ENCODE data around the gene HOXD4. TPM values are rescaled to one million over a fixed set of nuclear protein-coding genes. Genes with fewer than 3 reads are reported as not detected.

Gene HOXD4
- total RNA-seq, 1 donor from 2014 or later: 1.5 TPM

- DNase-seq: no peak
These were observed 11.5 kb upstream of the HOXD4 start for GRCh38 chr2:176139661-176140512.

GRCh38 chr2:176140513-176141317, 10.6 kb upstream of the HOXD4 start:
- DNase-seq: peak; percentile 92

GRCh38 chr2:176142281-176142680, 9.1 kb upstream of the HOXD4 start:
- DNase-seq: no peak

DNA sequence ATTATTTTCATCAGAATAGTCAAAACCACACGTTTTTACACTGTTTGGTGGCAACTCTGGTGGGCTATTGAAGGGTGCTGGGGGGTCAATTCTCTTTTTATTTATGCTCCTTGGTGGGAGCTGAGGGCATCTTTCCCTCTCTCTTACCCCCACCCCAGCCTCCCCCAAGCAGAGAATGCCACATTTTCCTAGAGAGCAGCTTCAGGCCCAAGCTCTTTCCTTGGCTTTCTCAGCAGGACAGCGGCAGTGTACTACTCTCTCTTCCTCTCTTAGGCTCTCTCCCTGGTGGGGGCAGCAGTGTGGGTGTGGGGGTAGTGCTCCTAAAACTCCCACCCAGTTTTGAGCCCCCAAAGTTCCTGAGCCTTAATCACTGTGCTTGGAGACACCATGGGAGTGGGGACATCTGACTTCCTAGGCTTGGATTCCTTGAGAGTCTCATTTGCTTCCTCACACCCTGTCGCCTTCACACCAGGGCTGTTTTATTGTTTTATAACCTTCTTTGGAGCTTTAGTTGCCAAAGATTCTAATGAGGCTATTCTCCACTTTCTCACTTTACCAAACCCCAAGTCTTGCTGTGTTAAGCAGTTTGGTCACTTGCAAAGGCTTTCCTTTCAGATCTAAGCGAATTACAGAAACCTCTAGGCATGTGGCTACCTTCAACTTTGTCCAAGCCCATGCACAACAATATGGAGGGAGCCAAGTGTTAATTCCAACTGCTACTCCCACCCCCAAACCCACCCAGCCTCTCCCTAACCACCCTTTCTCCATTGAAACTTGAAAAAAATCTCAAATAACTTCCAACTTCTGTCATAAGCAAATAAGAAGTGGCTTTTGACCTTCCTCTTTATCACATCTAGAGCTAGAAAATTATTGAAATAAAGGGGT, 6.0 kb upstream of the HOXD4 start:
- no peak for DNase-seq

DNA sequence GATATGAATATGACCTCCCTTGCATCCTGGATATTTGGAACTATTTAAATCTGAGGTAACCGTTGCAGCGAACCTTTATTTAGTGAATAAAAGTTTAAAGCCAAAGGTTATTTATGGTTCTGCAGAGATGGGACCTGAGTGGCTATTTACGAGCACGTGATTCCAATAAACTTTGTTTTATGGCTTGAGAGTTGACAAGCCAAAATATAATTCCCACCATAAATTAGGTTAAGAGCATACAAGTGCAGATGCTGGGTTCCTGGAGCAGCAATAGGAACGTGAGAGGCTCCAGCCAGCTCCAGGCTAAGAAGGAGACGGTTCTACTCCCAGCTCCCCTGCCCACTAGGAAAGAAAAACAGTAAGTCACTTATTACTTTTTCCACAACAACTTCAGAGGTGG, 5.2 kb upstream of the HOXD4 start:
- DNase-seq: no peak

DNA sequence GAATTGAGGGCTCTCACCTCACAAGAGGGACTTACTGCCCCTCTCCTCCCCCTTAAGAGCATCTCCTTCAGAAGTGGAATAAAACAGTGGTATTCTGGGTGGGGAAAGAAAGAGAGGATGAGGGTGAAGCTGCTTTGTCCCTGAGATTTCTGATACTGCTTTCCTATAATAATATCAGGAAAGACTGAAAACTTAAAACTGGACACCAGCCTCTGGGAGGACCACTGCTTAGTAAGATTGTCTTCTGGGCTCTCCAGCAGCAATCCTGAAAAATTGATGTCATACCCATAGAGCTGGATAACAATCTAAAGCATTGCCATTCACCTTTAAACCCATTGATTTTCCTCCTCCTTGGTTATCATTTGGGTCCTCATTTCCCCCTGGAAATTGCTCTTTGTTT, 4.7 kb upstream of the HOXD4 start:
- DNase-seq: no peak

DNA sequence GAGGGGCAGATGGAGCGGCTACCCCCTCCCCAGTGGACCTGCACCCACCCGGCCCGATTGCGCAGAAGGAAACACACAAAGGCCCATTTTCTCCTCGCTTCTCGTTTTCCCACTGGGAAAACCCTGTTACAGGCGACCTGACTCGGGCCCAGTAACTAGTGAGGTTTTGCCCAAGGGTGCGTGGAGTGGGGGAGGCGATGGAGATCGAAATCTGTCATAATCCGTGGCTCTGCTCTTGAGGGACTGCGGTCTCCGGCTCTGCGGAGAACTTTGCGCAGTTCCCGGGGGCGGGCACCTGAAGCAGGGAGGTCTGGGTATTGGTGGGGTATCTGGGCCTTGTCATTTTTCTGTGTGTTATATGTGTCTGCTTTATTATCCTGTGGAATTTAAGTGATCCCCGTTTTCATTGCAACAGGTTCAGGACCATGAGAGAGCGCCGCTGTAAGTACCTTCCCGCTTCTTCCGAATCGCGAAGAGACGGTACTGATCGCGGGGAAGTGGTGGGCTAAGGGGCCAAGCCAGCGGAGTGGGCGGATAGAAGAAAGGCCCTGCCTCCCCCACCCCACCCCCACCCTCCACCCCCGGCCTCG, 4.0 kb upstream of the HOXD4 start:
- no peak for DNase-seq

DNA sequence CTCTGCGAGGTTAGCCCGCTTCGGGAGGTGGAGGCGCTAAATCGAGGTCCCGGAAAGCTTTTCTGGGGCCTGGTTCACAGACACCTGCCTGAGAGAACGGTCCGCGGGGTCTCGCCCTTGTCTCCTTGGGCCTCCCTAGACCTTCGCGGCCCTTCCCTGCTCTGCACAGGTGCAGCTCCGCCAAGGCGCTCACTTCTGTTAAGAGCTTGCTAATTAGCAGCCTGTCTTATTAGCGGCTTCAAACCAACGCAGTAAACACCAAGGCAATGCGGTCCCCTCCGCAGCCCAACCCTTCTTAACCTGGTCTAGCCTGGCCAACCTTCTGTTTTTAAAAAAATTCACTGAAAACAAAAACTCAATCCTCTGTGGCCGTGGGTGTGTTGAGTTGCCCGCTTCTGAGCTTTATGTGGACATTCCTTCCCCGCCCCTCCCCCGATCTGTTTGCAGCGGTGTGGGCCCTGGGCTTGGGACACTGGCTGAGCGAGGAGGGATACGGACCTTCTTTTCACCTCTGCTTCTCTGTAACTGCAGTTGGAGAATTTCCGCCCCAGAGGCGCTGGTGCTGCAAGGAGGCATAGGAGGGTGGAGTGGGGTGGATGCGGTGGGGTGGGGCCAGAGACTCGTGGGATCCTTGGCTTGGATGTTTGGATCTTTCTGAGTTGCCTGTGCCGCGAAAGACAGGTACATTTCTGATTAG, 3.4 kb upstream of the HOXD4 start:
- DNase-seq: no peak

- DNase-seq: no peak
These were observed 2.5 kb upstream of the HOXD4 start for GRCh38 chr2:176148751-176149421.

GRCh38 chr2:176149481-176149938, 1.8 kb upstream of the HOXD4 start:
- DNase-seq: no peak

- DNase-seq: no peak
These were observed 1.3 kb upstream of the HOXD4 start for GRCh38 chr2:176149939-176150583.

DNA sequence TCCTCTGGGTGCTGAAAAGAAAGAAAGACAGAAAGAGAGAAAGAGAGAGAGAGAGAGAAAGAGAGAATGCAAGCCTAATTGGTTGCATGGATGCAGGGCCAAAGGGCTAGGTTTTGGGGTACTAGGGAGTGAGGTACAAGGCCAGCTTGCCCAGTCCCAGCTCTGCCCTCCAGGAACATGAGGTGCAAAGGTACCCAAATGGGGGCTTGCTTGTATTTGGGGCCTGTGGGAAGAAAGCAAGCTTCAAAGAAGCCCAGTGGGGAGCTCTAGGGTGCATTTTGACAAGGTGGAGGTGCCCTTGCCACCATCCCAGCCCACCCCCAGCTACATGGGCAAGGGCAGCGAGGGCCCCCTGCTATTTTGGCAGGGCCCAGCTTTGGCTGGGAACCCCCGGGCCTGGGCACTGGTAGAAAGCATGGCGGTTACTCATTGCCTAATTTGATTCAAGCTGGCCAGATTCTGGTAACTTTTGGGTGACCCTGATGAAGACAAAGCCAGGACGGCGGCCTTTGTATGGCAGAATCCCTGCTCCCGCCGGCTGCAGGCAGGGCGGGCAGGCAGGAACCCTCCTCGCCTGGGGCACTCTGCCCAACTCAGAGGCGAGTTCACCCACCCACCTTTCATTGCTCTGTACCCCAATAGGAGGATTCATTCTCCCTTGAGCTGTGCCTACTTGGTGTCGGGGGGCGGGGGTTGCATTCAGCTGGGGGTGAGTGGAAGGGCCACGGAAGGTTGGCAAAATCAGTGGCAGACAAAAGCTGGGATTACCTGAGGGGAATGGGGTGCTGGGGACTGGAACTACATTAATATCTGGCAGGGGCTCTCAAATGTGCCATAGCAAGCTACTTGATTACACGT, 537 bp upstream of the HOXD4 start:
- no peak for DNase-seq

DNA sequence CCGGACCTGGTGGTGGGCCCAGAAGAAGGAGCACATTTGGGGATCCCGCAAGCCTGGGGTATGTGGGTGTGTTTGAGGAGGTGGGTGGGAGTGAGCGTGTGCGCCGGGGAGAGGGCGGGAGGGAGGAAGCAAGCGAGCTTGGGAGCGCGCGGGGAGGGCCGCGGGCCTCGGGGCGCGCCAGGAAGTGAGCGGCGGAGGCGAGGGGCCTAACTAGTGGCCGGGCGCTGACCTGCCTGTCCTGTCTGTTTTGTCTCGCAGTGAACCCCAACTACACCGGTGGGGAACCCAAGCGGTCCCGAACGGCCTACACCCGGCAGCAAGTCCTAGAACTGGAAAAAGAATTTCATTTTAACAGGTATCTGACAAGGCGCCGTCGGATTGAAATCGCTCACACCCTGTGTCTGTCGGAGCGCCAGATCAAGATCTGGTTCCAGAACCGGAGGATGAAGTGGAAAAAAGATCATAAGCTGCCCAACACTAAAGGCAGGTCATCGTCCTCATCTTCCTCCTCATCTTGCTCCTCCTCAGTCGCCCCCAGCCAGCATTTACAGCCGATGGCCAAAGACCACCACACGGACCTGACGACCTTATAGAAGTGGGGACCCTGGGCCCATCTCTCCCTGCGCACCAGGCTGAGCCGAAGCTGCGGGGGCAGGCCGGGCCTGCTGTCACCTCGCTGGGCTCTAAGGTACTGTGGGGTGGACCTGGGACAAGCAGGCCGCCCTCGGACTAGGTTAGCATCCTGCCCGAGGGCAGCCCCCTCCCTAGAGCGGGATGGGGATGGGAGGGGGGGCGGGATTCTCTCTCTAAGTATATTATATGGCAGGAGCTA, 1.2 kb downstream of the HOXD4 start:
- DNase-seq: no peak

DNA sequence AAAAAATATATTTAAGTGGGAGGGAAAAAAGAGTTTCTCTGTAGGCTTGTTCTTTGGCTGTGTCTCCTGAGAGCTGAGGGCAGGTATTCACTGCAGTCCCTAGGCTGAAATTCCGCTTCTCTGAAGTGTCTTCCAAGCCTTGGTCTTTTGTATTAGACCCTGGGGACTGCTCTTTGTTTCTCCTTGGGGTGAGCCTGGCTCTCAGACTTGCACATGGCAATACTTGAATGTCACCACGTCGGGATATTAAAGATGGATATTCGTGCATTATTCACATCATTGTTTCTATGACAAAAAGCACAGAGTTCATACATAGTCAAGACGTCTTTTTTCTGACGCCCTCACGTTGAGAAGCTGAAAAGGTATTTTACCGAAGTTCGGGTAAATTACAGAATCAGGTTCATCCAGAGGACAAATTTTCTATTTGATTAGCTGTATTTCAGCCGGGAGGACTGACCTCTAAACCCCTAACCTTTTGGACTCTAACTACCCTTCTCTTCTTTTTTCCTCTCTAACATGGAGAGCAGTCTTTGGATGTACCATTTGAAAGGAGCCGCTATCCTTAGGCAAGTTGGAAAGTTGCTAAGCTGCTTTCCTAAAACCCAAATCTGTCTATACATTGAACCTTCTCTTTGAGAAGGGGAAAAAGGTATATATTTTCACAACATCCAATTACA, 3.4 kb downstream of the HOXD4 start:
- no peak for DNase-seq

GRCh38 chr2:176155356-176156044, 4.2 kb downstream of the HOXD4 start:
- DNase-seq: no peak

- DNase-seq: no peak
These were observed 5.0 kb downstream of the HOXD4 start for GRCh38 chr2:176156301-176156806.

Measured in tongue (tissue), 2 donors.